SHP77 treated with DMSO at 0.1 percent for 48 hours (cell line): Measurements from ENCODE around the gene DMWD.

ENCODE experiments used
- DNase-seq: peaks from one replicate; lab custom pipeline; 2025; lab: John Stamatoyannopoulos, UW

DMWD gene, protein sequence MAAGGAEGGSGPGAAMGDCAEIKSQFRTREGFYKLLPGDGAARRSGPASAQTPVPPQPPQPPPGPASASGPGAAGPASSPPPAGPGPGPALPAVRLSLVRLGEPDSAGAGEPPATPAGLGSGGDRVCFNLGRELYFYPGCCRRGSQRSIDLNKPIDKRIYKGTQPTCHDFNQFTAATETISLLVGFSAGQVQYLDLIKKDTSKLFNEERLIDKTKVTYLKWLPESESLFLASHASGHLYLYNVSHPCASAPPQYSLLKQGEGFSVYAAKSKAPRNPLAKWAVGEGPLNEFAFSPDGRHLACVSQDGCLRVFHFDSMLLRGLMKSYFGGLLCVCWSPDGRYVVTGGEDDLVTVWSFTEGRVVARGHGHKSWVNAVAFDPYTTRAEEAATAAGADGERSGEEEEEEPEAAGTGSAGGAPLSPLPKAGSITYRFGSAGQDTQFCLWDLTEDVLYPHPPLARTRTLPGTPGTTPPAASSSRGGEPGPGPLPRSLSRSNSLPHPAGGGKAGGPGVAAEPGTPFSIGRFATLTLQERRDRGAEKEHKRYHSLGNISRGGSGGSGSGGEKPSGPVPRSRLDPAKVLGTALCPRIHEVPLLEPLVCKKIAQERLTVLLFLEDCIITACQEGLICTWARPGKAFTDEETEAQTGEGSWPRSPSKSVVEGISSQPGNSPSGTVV

GRCh38 chr19:45792470-45793177 lies at the start of gene DMWD:
Gene DMWD, minus strand, starts transcription at chr19:45792845. Its CDS starts 89 bp downstream, at chr19:45792756.
- peak; percentile 89 for DNase-seq

- no peak for DNase-seq
Measured at GRCh38 chr19:45842198-45842597, 49.6 kb upstream of the DMWD start.

- DNase-seq = no peak
Measured at GRCh38 chr19:45834970-45835369, 42.3 kb upstream of the DMWD start.

GRCh38 chr19:45828945-45829344 lies 36.3 kb upstream of the DMWD start:
- DNase-seq = no peak

GRCh38 chr19:45828523-45828922 lies 35.9 kb upstream of the DMWD start:
- no peak for DNase-seq

- DNase-seq = no peak
Measured at GRCh38 chr19:45827459-45828093, 34.9 kb upstream of the DMWD start.

DNA sequence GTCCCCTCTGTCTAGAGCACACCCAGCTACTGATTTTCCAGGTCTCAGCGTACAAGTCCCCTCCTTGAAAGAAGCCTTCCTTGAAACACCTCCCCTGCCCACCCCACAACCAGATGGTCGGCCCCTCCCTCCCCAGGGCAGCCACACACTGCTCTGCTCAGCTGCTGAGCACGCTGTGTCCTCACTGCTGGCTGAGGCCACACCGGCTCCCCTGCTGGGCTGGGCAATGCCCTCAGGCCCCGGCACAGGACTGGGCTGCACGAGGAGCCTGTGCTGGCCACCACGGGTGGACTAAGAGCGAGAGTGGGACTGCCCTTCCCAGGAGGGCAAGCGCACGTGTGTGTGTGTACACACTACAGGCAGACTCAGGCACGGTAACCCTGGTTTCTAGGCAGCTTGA lies 34.3 kb upstream of the DMWD start:
- no peak for DNase-seq

- DNase-seq = no peak
Measured at GRCh38 chr19:45825917-45826893, 33.6 kb upstream of the DMWD start.

- DNase-seq = no peak
Measured at GRCh38 chr19:45825263-45825605, 32.6 kb upstream of the DMWD start.

DNA sequence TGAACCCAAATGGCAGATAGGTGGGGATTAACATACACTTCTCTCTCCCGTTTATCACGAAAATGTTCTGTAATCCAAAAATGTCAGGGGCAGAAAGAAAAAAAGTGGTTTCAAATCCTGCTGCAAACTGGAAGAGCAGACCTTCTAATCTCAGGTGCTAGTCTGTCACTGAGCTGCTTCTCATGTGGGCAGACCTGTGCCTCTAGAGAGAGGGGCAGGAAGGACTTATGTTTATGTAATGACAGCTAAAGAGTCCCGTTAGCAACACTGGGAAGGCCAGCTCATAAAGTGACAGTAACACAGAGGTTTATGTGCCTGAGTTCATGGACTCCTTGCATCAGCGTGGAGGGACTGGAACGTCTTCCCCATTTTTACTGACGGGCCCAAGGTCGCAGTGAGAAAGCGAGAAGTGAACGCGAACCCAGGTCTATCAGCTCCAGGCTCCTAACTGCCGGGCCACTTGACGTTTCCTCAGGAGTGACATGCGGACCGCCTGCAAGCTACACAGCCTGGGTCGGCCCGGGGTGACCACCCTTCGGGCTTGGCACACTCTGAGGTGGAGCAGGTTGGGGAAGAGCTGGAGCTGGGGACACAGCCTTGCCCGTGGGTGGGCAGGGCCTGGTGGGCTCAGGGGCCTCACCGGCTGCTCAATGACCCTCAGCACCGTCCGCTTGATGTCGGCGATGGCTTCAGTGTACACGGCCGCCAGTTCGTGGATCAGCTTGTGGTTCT lies 32.1 kb upstream of the DMWD start:
- DNase-seq = no peak

- peak; percentile 22 for DNase-seq
Measured at GRCh38 chr19:45824041-45824471, 31.4 kb upstream of the DMWD start.

DNA sequence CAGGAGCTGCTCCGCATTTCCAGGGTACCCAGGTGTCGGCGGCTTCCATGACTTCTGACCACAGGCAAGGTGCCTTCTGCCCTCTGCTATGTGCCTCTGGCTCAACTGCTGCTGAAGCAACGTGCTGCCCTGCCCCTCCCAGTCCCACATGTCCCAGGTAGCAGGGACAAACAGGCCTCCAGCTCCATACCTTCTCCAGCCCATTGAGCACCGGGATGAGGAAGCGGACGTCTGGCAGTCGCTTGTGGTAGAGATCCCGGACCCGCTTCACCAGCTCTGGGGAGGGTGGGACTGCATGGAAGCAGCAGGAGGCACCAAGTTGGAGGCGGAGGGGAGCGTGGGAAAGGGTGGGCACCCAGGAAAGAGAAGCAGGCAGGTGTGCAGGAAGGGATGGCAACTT lies 30.5 kb upstream of the DMWD start:
- no peak for DNase-seq

GRCh38 chr19:45822716-45823115 lies 30.1 kb upstream of the DMWD start:
- DNase-seq = no peak

DNA sequence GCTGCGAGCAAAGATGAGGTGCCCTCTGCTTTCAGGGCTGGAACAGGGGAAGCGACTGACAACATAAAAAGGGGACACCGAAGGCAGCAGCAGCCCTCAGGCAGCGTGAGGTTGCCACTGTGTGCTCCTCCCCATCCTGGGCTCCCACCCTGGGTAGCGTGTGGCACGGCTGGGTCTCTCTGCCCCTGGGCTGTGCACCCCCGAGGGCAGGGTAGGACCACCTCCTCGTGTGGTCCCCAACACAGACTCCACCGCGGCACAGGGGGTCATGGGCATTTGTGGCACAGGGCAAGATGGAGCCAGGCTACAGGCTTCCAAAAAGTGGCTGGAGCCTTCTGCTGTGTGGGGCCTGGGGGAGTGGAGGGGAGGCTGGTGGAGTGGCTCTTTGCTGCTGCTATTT lies 28.9 kb upstream of the DMWD start:
- no peak for DNase-seq

GRCh38 chr19:45821103-45821521 lies 28.5 kb upstream of the DMWD start:
- no peak for DNase-seq

- DNase-seq = no peak
Measured at GRCh38 chr19:45820413-45821102, 27.9 kb upstream of the DMWD start.

DNA sequence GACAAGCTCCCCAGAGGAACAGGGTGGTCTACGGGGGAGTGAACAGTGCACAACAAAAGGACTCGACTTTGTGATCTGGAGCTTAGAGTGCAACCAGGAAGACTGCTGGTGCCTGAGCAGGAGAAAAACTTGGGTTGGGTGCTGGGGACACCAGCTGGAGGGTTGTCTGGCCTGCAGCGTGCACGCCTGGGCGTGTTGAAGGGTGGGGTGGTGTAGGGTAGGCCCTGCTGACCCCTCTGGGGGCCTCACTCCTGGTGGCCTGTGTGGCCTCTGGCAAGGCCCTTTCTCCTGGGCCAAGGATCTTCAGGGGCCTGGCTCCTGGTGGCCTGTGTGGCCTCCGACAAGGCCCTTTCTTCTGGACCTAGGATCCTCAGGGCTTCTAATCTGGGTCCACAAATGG lies 27.1 kb upstream of the DMWD start:
- no peak for DNase-seq

DNA sequence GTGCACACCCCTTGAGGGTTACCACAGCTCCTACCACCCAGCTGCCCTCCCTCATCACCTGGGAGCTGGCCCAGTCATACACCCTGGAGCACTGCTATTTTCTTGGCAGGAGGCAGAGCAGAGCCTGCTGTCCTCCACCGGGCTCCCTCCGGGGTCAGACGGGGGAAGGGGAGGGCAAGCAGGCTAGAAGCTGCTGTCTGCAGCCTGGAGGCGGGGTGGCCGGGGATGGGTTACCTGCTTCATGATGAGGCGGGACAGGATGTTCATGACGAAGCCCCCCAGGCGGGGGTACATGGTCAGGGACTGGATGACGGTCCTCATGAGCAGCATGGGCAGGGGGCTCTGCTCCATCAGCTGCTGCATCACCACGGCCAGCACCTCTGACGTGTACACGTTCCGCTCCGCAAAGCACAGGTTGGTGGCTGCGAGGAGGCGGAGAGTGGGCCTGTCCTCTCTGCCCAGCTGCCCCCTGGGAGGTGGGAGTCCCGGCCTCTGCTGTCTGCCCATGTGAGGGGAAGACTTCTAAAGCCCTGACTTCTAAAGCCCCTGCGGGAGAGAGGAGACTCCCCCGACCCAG lies 25.2 kb upstream of the DMWD start:
- no peak for DNase-seq

- peak; percentile 73 for DNase-seq
Measured at GRCh38 chr19:45817010-45817724, 24.5 kb upstream of the DMWD start.
